GM12872 (cell line): ENCODE measurements around the gene FUS.

Experiments used
- CTCF ChIP-seq: IDR thresholded peaks from 3 replicates; pipeline ENCODE4 v1.5.1; 2011; ENCODE audit warnings: low read depth, mild to moderate bottlenecking, low read length, moderate library complexity; ENCODE audit not compliant: insufficient read depth

Gene FUS

GRCh38 chr16:31179747-31180459, at the start of gene FUS:
FUS (plus strand) TSS chr16:31180139; CDS start chr16:31180215, 76 bp downstream.
- TF ChIP-seq CTCF: no peak

GRCh38 chr16:31130336-31130891, 49.5 kb upstream of the FUS start:
- TF ChIP-seq CTCF: no peak

- TF ChIP-seq CTCF: no peak
These were observed 49.0 kb upstream of the FUS start for GRCh38 chr16:31130899-31131298.

- TF ChIP-seq CTCF: no peak
These were observed 48.5 kb upstream of the FUS start for GRCh38 chr16:31131416-31131815.

- no peak for TF ChIP-seq CTCF
These were observed 48.1 kb upstream of the FUS start for GRCh38 chr16:31131841-31132271.

GRCh38 chr16:31132303-31132979, 47.5 kb upstream of the FUS start:
- TF ChIP-seq CTCF: no peak

- no peak for TF ChIP-seq CTCF
These were observed 46.9 kb upstream of the FUS start for GRCh38 chr16:31133046-31133501.
